Heart left ventricle (tissue), 13 donors: ENCODE results near the gene GPT2.

ENCODE experiments used
- CTCF ChIP-seq, 12 donors: fragments of 200-600 bp; sonication (generic) in 4 of 12; IDR thresholded peaks; one replicate each; pipeline versions ENCODE4 v1.5.0 to v1.8.0; 2018 to 2022; ENCODE audit warnings: antibody characterized with exemption in 12 of 12, mild to moderate bottlenecking in 5 of 12
- POLR2A ChIP-seq, 2 donors: fragments of 450-650 bp; IDR thresholded peaks; one replicate each; pipeline ENCODE4 v1.6.1; 2017; ENCODE audit warnings: antibody characterized with exemption in 2 of 2, mild to moderate bottlenecking in 2 of 2, moderate library complexity in 2 of 2
- donor health status: ischemic (EF 13 %, LVEDD 7.1; RV severe dilation, severe dysfunction).
- donor health status: DM: no; HTN: yes; CAD: no.
- donor health status: DM: no; HTN: no; CAD: no.
- donor health status: ischemic (EF 25% LVEDD 6.9; RV normal size, moderate dysfunction).
- donor health status: ischemic (EF 25% LVEDD 5.7; RV mildly dilated, moderate dysfunction).
- donor health status: ischemic (EF 35%, LVEDD 5.7; RV mildly dilated, moderate dysfunction).
- donor health status: nonischemic (EF 11% LVEDD 7.7; RV severe dilation, severe dysfunction).
- donor health status: DM: yes; HTN: yes; CAD: no.
- donor health status: PGD.
- donor health status: ischemic (EF 29% LVEDD 5.4; RV normal size, mild dysfunction).
- donor health status: nonischemic (EF 23%, LVEDD 6.1; RV moderate dilation, normal function).

GRCh38 chr16:46973207-46973995, 89.2 kb downstream of the GPT2 start, which contains the start of gene DNAJA2:
- peak in 2 of 12 donors; percentile 23 to 29 for TF ChIP-seq CTCF (IDR thresholded peaks at IDR 0.05)
- TF ChIP-seq POLR2A (IDR thresholded peaks at IDR 0.05) = peak in 1 of 2 donors; percentile 91
